NCI-H2107 treated with DMSO at 0.1 percent for 48 hours (cell line): ENCODE results near the gene IL13RA1.
"Not testable (repeated sequence)": the region's sequence is repeated elsewhere in the genome, so short reads cannot be mapped to it uniquely, and the experiment has no call there.

Source experiments
- DNase-seq: peaks from one replicate; lab custom pipeline; 2025; ENCODE audit not compliant: unreplicated experiment; lab: John Stamatoyannopoulos, UW

The IL13RA1 gene

DNA sequence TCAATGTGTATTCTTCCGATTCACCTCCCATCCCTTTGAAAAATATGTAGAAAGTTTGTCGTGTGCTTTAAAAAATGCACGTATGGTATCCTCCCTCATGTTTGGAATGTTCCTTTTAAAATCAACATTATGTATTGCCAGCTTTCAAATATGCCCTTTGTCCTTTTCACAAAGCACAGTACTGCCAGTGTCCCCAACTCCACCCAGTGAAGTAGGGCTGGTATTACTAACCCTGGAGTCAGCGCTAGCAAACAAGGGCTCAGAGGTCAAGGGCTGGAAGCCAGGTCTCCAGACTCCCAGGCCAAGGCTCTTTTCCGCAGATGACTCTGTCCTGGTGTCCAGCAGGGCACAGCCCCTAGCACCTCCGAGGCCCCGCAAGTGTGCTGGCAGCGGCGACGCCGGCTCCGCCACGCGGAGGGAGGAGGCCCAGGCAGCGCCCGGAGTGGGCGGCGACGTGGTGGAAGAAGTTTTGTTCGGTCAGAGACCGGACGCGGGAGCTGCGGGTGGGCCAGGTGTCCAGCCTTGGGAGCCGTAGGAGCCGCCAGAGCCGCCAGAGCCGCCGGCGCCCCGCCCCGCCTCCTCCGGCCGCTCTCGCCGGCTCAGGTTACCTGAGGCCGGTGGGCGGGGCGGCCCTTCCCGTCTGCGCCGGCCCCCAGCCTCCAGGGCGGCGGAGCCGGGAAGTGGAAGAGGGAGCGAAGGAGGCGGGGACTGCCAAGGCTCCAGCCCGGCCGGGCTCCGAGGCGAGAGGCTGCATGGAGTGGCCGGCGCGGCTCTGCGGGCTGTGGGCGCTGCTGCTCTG lies at the start of gene IL13RA1:
TSS of gene IL13RA1 (plus strand) at position 720 of the 799 bp plus-strand sequence. CDS start at position 753, 33 bp downstream.
- peak; percentile 67 for DNase-seq

GRCh38 chrX:118679290-118679689 lies 48.1 kb upstream of the IL13RA1 start:
- no peak for DNase-seq

- no peak for DNase-seq
These were observed 45.0 kb upstream of the IL13RA1 start for GRCh38 chrX:118682258-118683014.

GRCh38 chrX:118685393-118685792 lies 42.0 kb upstream of the IL13RA1 start:
- DNase-seq = no peak

GRCh38 chrX:118688935-118689334 lies 38.5 kb upstream of the IL13RA1 start:
- no peak for DNase-seq

DNA sequence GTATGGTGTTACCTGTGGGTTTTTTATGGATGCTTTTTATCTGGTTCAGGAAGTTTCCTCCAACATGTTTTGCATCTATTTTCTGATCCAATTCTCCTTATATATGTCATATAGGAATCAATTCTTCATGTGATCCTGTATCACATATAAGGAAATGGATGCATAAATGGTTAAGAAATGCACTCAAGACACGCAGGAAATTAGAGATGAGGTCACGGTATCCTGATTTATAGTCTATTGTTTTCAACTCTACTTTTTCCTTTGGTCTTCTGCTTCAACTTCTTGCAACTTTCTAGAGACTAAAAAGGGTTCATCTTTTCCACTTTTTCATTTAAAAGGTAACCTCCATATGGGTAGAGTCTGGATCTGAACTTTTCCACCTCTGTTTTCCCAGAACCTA lies 33.6 kb upstream of the IL13RA1 start:
- DNase-seq = no peak

GRCh38 chrX:118694638-118695037 lies 32.8 kb upstream of the IL13RA1 start:
- no peak for DNase-seq

GRCh38 chrX:118698516-118699170 lies 28.8 kb upstream of the IL13RA1 start:
- no peak for DNase-seq

- no peak for DNase-seq
These were observed 24.7 kb upstream of the IL13RA1 start for GRCh38 chrX:118702741-118703140.

- DNase-seq = no peak
These were observed 20.7 kb upstream of the IL13RA1 start for GRCh38 chrX:118706681-118707080.

DNA sequence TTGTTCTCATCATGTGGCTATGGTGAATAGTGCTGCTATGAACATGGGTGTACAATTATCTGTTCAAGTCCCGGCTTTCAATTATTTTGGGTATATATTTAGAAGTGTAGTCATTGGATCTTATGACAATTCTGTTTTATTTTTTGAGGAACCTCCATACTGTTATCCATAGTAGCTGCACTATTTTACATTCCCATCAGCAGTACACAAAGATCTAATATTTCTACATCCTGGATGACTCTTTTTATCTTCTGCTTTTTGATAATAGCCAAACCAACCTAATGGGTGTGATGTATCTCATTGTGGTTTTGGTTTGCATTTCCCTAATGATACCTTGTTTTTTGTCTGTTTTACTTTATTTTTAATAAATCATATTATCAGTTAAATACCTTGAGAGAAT lies 12.9 kb upstream of the IL13RA1 start:
- DNase-seq = no peak

DNA sequence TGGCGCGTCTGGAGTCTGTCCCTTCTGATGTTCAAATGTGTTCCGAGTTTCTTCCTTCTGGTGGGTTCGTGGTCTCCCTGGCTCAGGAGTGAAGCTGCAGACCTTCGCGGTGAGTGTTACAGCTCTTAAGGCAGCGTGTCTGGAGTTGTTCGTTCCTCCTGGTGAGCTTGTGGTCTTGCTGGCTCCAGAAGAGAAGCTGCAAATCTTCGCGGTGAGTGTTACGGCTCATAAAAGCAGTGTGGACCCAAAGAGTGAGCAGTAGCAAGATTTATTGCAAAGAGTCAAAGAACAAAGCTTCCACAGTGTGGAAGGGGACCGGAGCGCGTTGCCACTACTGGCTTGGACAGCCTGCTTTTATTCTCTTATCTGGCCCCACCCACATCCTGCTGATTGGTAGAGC lies 11.5 kb upstream of the IL13RA1 start:
- DNase-seq = not testable (repeated sequence)

DNA sequence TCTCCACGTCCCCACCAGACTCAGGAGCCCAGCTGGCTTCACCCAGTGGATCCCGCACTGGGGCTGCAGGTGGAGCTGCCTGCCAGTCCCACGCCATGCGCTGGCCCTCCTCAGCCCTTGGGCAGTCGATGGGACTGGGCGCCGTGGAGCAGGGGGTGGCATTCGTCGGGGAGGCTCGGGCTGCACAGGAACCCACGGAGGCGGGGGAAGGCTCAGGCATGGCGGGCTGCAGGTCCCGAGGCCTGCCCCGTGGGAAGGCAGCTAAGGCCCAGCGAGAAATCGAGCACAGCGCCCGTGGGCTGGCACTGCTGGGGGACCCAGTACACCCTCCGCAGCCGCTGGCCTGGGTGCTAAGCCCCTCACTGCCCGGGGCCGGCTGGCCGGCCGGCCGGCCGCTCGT lies 10.6 kb upstream of the IL13RA1 start:
- not testable (repeated sequence) for DNase-seq

GRCh38 chrX:118717678-118718391 lies 9.6 kb upstream of the IL13RA1 start:
- DNase-seq = no peak

DNA sequence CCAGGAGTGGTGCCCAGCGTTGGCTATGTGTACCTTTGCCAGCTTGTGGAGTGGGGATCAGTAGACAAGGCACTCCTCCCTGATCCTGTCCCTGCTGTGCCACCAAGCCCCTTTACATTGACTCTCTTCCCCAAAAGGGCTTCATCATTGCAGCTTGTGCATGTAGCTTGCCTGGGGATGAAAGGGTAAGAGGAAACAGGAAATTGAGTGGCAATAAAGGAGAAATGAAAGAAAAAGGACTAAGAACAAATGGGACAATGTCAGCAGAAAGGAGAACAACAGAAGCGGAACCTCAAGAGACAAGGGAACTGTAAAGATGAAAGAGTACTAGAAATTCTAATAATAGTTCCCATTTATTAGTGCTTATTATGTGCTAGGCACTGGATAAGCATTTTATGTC lies 8.7 kb upstream of the IL13RA1 start:
- DNase-seq = no peak

DNA sequence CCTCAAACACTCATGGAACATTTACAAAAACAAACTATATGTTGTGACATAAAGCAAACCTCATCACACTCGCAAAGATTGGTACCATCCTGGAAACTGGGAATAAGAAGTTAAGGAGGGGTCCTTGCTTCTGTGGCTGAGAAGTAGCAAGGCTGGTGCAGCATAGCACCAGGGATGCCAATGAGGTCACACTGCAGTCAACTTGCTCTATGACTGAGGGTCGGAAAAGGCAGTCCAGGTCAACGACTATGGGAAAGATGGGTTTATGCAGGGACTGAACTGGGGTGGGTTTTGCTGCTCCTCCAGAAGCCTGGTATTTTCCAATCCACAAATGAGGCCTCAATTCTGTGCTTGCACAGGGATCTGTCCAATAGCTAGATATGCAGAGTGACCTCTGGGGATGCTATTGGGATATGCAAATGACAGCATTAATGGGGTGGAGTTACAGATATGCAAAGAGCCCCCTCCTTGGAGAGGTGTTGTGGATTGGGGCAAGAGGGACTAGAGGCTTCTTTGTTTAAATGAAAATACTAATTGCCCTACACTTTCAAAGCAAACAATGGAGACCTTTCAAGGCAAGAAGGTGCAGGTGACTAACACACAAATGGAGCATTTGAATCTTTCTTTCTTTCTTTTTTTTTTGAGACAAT lies 7.2 kb upstream of the IL13RA1 start:
- no peak for DNase-seq

- no peak for DNase-seq
These were observed 4.0 kb upstream of the IL13RA1 start for GRCh38 chrX:118723376-118723775.

DNA sequence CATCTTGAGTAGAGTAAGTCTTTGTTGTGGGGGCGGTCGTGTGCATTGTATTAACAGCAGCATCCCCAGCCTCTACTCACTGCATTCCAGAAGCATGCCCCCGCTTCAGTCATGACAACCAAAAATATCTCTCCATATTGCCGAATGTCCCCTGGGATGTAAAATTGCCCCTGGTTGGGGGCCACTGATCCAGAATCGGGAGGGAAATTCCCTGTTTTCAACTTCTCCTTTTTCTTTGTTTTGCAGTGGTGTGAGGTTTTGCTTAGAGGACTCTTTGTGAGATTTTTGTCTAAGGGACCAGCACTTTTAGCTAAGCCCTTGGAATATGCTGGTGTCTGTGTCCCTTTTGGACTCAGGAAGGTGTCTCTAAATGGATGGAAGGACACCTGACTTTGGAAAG lies 3.0 kb upstream of the IL13RA1 start:
- no peak for DNase-seq

GRCh38 chrX:118724775-118725174 lies 2.6 kb upstream of the IL13RA1 start:
- no peak for DNase-seq

DNA sequence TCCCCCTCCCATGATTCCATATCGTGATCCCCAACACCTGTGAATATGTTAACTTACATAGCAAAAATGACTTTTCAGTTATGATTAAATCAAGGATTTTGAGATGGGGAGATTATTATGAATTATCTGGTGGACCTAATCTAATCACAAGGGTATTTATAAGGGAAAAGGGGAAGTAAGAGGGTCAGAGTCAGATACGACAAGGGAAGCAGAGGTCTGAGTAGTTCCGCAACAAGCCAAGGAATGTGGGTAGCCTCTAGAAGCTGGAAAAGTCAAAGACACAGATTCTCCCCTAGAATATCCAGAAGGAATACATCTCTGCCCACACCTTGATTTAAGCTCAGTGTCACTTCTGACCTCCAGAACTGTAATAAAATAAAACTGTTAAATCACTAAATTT lies 1.0 kb upstream of the IL13RA1 start:
- no peak for DNase-seq
